Left ventricle myocardium inferior (tissue), 1 donor: ENCODE results near the gene GDPD3. TPM values are rescaled to one million over a fixed set of nuclear protein-coding genes. Genes with fewer than 3 reads are reported as not detected.
A peak's percentile ranks its signal among the peaks of the same experiment; 100 is the strongest.

Experiments
- DNase-seq: peaks from one replicate; pipeline ENCODE4 v3.0.0-alpha.2; 2020
- H3K27ac ChIP-seq: fragments of 200-600 bp; replicated peaks from 2 replicates; pipeline ENCODE4 v1.8.0; 2021
- H3K27me3 ChIP-seq: fragments of 200-600 bp; 2 replicates; pipeline ENCODE4 v1.8.0; 2021; ENCODE audit warnings: low read depth
- H3K36me3 ChIP-seq: fragments of 200-600 bp; 2 replicates; pipeline ENCODE4 v1.8.0; 2021
- H3K4me1 ChIP-seq: fragments of 200-600 bp; 2 replicates; pipeline ENCODE4 v1.8.0; 2021
- H3K4me3 ChIP-seq: fragments of 200-600 bp; 2 replicates; pipeline ENCODE4 v1.8.0; 2021; ENCODE audit warnings: mild to moderate bottlenecking, moderate library complexity
- H3K9me3 ChIP-seq: fragments of 200-600 bp; replicated peaks from 2 replicates; pipeline ENCODE4 v1.8.0; 2021
- intact Hi-C: fragments of 100-400 bp; cut with micrococcal nuclease; formaldehyde crosslinking; loops from one replicate; pipeline ENCODE4 v1.11.0; 2022
- total RNA-seq: library from RNA; stranded (reverse); fragmentation: NEBNext Ultra II Directional; extraction: Animal tissue kit (Norgen Biotek cat#: 25700); gene quantifications from one replicate; pipeline ENCODE4 v1.2.1, GENCODE V29; 2021
- TF ChIP-seq, protein P1 (sequence below): fragments of 200-600 bp; IDR thresholded peaks from 2 replicates; pipeline ENCODE4 v1.8.0; 2021; ENCODE audit warnings: antibody characterized with exemption, mild to moderate bottlenecking, borderline replicate concordance
- donor health status: DM: no; HTN: yes; CAD: no; lungs with severe emphysema.

GDPD3 gene
- total RNA-seq, 1 donor from 2014 or later: 2.3 TPM

DNA sequence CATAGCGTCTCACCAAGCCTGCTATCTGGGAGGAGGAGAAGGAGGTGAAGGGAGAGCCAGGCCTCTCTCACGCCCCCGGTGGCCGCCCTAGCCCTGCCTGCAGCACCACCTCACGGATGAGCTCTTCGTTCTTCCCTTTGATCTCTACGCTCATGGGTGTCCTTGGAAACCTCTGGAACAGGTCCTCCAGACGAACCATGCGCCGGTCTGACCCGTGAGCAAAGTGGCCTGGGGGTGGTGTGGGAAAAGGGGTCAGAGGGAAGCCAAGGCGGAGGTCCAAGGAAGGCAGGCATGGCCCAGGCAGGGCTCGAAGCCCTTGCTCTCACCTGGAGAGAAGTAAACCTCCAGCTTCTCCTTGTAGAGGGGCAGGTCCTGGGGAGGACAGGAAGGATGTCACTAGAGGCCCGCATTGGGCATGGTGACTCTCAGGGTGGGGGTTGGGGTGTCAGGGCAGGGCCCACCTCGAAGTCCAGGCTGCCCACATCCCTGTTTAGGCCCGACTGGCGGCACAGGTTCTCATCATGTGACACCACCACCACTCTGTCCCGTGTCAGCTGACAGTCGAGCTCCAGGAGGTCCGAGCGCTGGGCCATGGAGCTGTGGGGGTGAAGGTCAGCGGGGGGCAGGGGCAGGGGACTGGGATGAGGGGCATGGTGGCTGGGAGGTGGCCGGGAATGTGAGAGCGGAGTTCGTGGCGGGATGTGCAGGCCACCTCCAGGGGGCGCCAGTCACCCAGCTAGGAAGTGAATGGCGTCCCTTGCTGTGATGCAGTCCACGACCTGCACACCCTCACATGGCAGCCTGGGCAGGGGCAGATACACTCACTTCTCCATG, 923 bp downstream of the GDPD3 start:
- H3K27me3 ChIP-seq: no peaks in the 10 kb centered on the region
- H3K4me1 ChIP-seq: peaks cover 9% of the 10 kb centered on the region
- DNase-seq: peak; percentile 62
- TF ChIP-seq, protein P1, sequence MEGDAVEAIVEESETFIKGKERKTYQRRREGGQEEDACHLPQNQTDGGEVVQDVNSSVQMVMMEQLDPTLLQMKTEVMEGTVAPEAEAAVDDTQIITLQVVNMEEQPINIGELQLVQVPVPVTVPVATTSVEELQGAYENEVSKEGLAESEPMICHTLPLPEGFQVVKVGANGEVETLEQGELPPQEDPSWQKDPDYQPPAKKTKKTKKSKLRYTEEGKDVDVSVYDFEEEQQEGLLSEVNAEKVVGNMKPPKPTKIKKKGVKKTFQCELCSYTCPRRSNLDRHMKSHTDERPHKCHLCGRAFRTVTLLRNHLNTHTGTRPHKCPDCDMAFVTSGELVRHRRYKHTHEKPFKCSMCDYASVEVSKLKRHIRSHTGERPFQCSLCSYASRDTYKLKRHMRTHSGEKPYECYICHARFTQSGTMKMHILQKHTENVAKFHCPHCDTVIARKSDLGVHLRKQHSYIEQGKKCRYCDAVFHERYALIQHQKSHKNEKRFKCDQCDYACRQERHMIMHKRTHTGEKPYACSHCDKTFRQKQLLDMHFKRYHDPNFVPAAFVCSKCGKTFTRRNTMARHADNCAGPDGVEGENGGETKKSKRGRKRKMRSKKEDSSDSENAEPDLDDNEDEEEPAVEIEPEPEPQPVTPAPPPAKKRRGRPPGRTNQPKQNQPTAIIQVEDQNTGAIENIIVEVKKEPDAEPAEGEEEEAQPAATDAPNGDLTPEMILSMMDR: peak; percentile 63
- intact Hi-C loops: no loop called here
- no peaks in the 10 kb centered on the region for H3K9me3 ChIP-seq
- H3K27ac ChIP-seq: no peak overlapping the region
- H3K4me3 ChIP-seq: no peak overlapping the region
- H3K36me3 ChIP-seq: peaks cover 89% of the 10 kb centered on the region

DNA sequence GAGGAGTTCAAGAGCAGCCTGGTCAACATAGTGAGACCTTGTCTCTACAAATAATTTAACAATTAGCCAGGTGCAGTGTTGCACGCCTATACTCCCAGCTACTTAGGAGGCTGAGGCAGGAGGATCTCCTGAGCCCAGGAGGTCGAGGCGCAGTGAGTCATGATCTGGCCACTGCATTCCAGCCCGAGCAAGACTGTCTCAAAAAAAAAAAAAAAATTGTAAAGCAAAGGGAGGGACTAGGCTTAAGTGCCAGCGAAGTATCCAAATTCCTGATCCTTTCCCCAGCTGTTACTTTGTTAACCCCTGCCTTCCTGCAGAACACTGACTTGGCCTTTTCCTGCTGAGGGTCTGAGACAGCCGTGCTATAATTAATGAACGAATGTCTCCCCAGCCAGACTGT, 2.7 kb downstream of the GDPD3 start:
- H3K4me1 ChIP-seq: peaks cover 9% of the 10 kb centered on the region
- peaks cover 86% of the 10 kb centered on the region for H3K36me3 ChIP-seq
- H3K27ac ChIP-seq: no peak overlapping the region
- intact Hi-C loops: no loop called here
- no peaks in the 10 kb centered on the region for H3K9me3 ChIP-seq
- TF ChIP-seq, protein P1: no peak
- no peak for DNase-seq
- H3K27me3 ChIP-seq: no peaks in the 10 kb centered on the region
- H3K4me3 ChIP-seq: no peak overlapping the region

DNA sequence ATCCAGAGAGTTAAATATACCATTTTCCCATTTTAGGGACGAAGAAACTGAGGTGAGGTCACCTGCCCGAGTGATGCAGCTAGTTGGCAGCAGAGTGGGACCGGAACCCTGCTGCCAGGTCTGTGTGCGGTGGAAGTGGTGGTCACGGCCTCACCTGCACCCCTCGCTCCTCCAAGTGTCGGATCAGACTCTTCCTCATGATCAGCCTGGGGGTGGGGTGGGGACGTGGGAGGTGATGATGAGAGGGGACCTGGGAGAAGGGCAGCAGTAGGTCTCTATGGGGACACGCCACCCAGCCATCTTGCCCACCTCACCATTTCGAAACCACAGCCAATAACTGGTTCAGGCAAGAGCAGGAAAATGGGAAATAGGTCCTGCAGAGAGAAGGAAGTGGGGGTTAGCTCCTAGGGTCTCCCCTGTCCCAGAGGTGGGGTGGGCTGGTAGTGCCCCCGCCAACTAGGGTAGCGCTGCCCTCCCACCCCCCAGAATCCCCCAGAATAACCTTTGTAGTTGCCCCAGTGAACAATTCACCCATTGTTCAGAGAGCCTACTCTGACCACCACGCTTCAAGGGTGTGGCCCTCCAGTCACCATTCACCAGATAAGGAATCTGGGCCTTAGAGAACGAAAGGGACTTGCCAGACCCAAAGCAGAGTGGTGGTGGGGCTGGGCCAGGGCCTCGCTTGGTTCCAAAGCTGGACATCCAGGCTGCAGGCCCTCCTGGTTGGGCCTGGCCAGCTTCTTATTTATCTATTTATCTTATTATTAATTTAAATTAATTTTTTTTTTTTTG, 5.1 kb downstream of the GDPD3 start:
- Histone ChIP-seq H3K27me3 (no peaks in the 10 kb centered on the region), H3K9me3 (no peaks in the 10 kb centered on the region), H3K4me3 (no peak overlapping the region), H3K27ac (no peak overlapping the region), H3K36me3 (peaks cover 83% of the 10 kb centered on the region), H3K4me1 (peaks cover 4% of the 10 kb centered on the region)
- no peak for DNase-seq
- intact Hi-C loops: no loop called here
- TF ChIP-seq, protein P1: no peak

DNA sequence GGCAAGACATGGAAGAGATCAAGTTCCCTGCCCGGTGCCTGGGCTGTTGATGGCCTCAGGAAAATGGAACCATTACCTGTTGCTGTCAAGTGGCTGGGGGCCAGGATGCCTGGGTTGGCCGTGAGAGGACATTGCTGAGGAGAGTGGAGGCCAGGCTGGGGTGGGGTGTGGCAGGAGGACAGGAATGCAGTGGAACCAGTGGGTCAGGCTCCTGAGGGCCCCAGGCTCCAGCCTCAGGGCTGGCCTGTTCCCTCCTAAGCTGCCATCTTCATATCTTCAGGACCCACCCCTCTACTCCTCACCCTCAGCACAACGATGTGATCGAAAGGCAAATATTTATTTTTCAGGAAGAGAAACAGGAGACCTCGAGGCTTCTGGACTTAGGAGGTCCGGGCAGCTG, 8.8 kb downstream of the GDPD3 start:
- no peak for DNase-seq

DNA sequence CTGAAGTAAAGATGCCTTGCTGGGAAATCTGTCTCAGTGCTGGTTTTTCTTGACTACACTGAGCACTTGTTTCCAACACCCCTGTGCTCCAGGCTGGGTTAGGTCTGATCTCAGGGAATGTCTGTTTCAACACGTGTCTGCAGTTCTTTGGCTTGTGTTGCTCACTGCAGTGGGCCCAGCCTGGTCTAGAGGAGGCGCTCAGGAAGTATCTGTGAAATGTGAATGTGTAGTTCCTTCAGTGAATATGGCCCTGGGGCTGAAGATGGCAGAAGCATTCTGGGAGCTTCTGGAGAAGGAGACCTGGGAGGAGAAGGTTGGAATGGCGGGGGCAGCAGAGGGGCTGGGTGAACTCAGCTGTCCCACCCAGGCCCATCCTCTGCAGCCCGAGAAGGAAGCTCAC, 9.2 kb downstream of the GDPD3 start:
- Histone ChIP-seq H3K4me3 (no peak overlapping the region), H3K27me3 (no peaks in the 10 kb centered on the region), H3K4me1 (no peaks in the 10 kb centered on the region), H3K9me3 (no peaks in the 10 kb centered on the region), H3K27ac (no peak overlapping the region), H3K36me3 (peaks cover 48% of the 10 kb centered on the region)
- intact Hi-C loops: no loop called here
- no peak for DNase-seq
- TF ChIP-seq, protein P1: no peak

More for the DNA sequence above, 8.8 kb downstream of the GDPD3 start:
- Histone ChIP-seq H3K36me3 (peaks cover 52% of the 10 kb centered on the region), H3K9me3 (no peaks in the 10 kb centered on the region), H3K27ac (no peak overlapping the region), H3K4me3 (no peak overlapping the region), H3K27me3 (no peaks in the 10 kb centered on the region), H3K4me1 (no peaks in the 10 kb centered on the region)
- TF ChIP-seq, protein P1: no peak
- intact Hi-C loops: no loop called here
